Measurements from ENCODE around the gene BACH2. TPM values are rescaled to one million over a fixed set of nuclear protein-coding genes. Genes with fewer than 3 reads are reported as not detected.
A peak's percentile ranks its signal among the peaks of the same experiment; 100 is the strongest.

Gene BACH2
- total and polyA plus RNA-seq, 4 donors, result 0.78 to 17.4 (median 3.2) TPM

DNA sequence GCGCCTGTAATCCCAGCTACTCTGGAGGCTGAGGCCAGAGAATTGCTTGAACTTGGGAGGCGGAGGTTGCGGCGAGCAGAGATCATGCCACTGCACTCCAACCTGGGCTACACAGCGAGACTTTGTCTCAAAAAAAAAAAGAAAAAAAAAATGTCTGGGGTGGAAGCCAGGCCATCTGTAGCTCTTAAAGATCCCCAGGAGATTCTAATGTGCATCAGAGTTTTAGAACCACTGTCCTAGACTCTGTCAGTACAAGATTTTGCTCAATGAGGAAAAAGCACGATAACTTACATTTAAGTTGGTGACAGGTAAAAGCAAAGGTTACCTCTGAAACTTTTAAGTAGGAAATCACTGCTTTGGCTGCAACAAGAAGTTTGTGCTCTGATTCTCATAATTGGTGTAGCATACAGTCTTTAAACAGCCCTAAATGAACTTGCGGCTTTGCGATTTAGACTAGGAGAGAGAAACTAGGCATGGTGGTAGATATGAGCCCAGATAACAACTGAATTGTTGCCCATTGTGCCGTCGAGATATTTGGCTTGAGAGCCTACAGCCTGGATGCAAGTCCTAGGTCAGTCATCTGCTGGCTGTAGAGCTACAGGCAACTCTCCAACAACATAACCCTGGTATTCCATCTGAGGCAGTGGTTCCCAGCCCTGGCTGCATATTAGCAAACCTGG, 67.2 kb downstream of the BACH2 start:
- ATAC-seq (ENCODE audit: insufficient read depth, low FRiP score), result no peak
- TF ChIP-seq, protein P1, sequence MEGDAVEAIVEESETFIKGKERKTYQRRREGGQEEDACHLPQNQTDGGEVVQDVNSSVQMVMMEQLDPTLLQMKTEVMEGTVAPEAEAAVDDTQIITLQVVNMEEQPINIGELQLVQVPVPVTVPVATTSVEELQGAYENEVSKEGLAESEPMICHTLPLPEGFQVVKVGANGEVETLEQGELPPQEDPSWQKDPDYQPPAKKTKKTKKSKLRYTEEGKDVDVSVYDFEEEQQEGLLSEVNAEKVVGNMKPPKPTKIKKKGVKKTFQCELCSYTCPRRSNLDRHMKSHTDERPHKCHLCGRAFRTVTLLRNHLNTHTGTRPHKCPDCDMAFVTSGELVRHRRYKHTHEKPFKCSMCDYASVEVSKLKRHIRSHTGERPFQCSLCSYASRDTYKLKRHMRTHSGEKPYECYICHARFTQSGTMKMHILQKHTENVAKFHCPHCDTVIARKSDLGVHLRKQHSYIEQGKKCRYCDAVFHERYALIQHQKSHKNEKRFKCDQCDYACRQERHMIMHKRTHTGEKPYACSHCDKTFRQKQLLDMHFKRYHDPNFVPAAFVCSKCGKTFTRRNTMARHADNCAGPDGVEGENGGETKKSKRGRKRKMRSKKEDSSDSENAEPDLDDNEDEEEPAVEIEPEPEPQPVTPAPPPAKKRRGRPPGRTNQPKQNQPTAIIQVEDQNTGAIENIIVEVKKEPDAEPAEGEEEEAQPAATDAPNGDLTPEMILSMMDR (IDR thresholded peaks at IDR 0.05; ENCODE audit: control extremely low read depth, extremely low read depth), result no peak
- H3K9me3 ChIP-seq (ENCODE audit: control insufficient read depth in 4 of 4, insufficient read depth in 3 of 4, low read length in 3 of 4), result peaks cover 0 to 2% (median 0%) of the 10 kb centered on the region in 4 donors
- peaks cover 0 to 11% (median 5%) of the 10 kb centered on the region in 5 donors for H3K4me1 ChIP-seq (ENCODE audit: control insufficient read depth in 5 of 5, insufficient read depth in 5 of 5, low read length in 5 of 5)
- H3K9ac ChIP-seq (ENCODE audit: insufficient read depth in 1 of 2, low read length in 2 of 2), result no peak overlapping the region
- WGBS, 2 donors, result 87 to 90% methylated on average over 10 of the region's 10 CpGs
- H3K36me3 ChIP-seq (ENCODE audit: control insufficient read depth in 4 of 4, insufficient read depth in 4 of 4, low read length in 4 of 4), result peaks cover 0 to 5% (median 0%) of the 10 kb centered on the region in 4 donors
- H3K4me3 ChIP-seq, result no peak overlapping the region
- no peak overlapping the region for H3K27ac ChIP-seq (ENCODE audit: low read depth in 1 of 2, low read length in 1 of 2)
- no peaks in the 10 kb centered on the region for H3K27me3 ChIP-seq (ENCODE audit: control insufficient read depth in 3 of 3, insufficient read depth in 3 of 3, low read length in 2 of 3)
- no peak for DNase-seq

DNA sequence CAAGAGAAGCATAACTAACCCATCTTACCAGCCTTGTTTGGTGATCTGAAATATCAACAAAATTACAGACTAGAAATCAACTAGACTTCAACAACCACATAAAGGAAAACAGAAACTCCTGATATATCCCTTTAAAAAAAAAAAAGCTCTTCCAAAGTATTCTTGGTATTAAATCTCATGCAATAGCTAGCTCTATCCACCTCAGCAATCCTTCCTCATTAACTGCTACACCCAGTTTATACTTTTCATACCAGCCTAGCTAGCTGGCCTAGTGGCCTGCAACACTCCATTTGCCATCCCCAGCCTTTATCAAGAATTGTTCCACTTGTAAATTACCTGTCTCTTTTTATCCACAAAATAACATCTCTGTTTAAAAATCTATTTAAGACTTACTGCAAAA, 69.0 kb downstream of the BACH2 start:
- no peak overlapping the region for H3K27ac ChIP-seq (ENCODE audit: low read depth in 1 of 2, low read length in 1 of 2)

DNA sequence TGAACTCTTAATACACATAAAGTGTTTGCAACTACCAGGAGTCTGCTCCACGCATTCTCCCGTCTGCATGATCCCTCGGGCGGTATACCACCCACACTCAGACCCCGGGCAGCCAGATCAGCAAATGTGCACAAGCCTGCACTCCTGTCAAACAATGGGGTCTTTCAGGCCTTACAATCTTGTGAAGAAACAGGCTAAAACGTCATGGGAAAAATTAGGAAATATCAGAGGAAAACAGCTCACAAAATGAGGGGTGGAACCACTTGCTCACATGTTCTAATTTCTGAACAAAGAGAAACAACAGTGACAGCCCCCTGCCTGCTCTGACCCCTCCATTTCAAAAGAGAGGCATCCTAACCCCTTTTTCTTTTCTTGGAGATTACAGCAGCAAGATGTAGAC, 69.4 kb downstream of the BACH2 start:
- no peak for ATAC-seq (ENCODE audit: insufficient read depth, low FRiP score)

More for the DNA sequence above, 69.0 kb downstream of the BACH2 start:
- H3K9me3 ChIP-seq (ENCODE audit: control insufficient read depth in 4 of 4, insufficient read depth in 3 of 4, low read length in 3 of 4), result peaks cover 0 to 4% (median 2%) of the 10 kb centered on the region in 4 donors
- DNase-seq, result no peak
- H3K27me3 ChIP-seq (ENCODE audit: control insufficient read depth in 3 of 3, insufficient read depth in 3 of 3, low read length in 2 of 3), result no peaks in the 10 kb centered on the region
- H3K9ac ChIP-seq (ENCODE audit: insufficient read depth in 1 of 2, low read length in 2 of 2), result no peak overlapping the region
- peaks cover 0 to 11% (median 5%) of the 10 kb centered on the region in 5 donors for H3K4me1 ChIP-seq (ENCODE audit: control insufficient read depth in 5 of 5, insufficient read depth in 5 of 5, low read length in 5 of 5)
- H3K4me3 ChIP-seq, result no peak overlapping the region
- no peak for ATAC-seq (ENCODE audit: insufficient read depth, low FRiP score)
- TF ChIP-seq, protein P1 (IDR thresholded peaks at IDR 0.05; ENCODE audit: control extremely low read depth, extremely low read depth), result no peak
- no peaks in the 10 kb centered on the region for H3K36me3 ChIP-seq (ENCODE audit: control insufficient read depth in 4 of 4, insufficient read depth in 4 of 4, low read length in 4 of 4)

More for the DNA sequence above, 69.4 kb downstream of the BACH2 start:
- Histone ChIP-seq H3K4me1 (ENCODE audit: control insufficient read depth in 5 of 5, insufficient read depth in 5 of 5, low read length in 5 of 5) (peaks cover 0 to 11% (median 5%) of the 10 kb centered on the region in 5 donors), H3K36me3 (ENCODE audit: control insufficient read depth in 4 of 4, insufficient read depth in 4 of 4, low read length in 4 of 4) (no peaks in the 10 kb centered on the region), H3K4me3 (no peak overlapping the region), H3K27ac (ENCODE audit: low read depth in 1 of 2, low read length in 1 of 2) (no peak overlapping the region), H3K9ac (ENCODE audit: insufficient read depth in 1 of 2, low read length in 2 of 2) (no peak overlapping the region), H3K27me3 (ENCODE audit: control insufficient read depth in 3 of 3, insufficient read depth in 3 of 3, low read length in 2 of 3) (no peaks in the 10 kb centered on the region), H3K9me3 (ENCODE audit: control insufficient read depth in 4 of 4, insufficient read depth in 3 of 4, low read length in 3 of 4) (peaks cover 0 to 4% (median 2%) of the 10 kb centered on the region in 4 donors)
- peak in 1 of 3 donors; percentile 54 for DNase-seq
- WGBS, 2 donors, result 89% methylated on average over 6 of the region's 6 CpGs
- TF ChIP-seq, protein P1 (IDR thresholded peaks at IDR 0.05; ENCODE audit: control extremely low read depth, extremely low read depth), result no peak
